Upper lobe of right lung (tissue), 1 donor: ENCODE measurements around the gene UCKL1. TPM values are rescaled to one million over a fixed set of nuclear protein-coding genes. Genes with fewer than 3 reads are reported as not detected.

ENCODE experiments used
- ATAC-seq: fragments of 200-7000 bp; cut with Tn5 transposase; one replicate; pipeline ENCODE4 v1.9.1; 2020; ENCODE audit warnings: mild to moderate bottlenecking, moderate library complexity
- DNase-seq: peaks from one replicate; pipeline ENCODE4 v3.0.0-alpha.2; 2020
- H3K27ac ChIP-seq: fragments of 200-600 bp; one replicate; pipeline ENCODE4 v1.8.0; 2022
- H3K27me3 ChIP-seq: fragments of 200-600 bp; one replicate; pipeline ENCODE4 v1.8.0; 2022; ENCODE audit warnings: mild to moderate bottlenecking
- H3K36me3 ChIP-seq: fragments of 200-600 bp; one replicate; pipeline ENCODE4 v1.8.0; 2022
- H3K4me1 ChIP-seq: fragments of 200-600 bp; one replicate; pipeline ENCODE4 v1.8.0; 2022
- H3K4me3 ChIP-seq: fragments of 200-600 bp; one replicate; pipeline ENCODE4 v1.8.0; 2022; ENCODE audit warnings: mild to moderate bottlenecking
- H3K9me3 ChIP-seq: fragments of 200-600 bp; one replicate; pipeline ENCODE4 v1.8.0; 2022
- intact Hi-C: fragments of 100-400 bp; cut with DNase I; formaldehyde crosslinking; loops from one replicate; pipeline ENCODE4 v1.11.0; 2022
- total RNA-seq: library from RNA; stranded (reverse); fragmentation: NEBNext Ultra II Directional; extraction: Animal tissue kit (Norgen Biotek cat#: 25700); gene quantifications from one replicate; pipeline ENCODE4 v1.2.1, GENCODE V29; 2021
- TF ChIP-seq, protein P1 (sequence below): fragments of 200-600 bp; IDR thresholded peaks from one replicate; pipeline ENCODE4 v1.8.0; 2022; ENCODE audit warnings: antibody characterized with exemption
- donor health status: DM: no; HTN: yes; CAD: no; lungs with severe emphysema.

The UCKL1 gene
- total RNA-seq, 1 donor from 2014 or later = 38.9 TPM

GRCh38 chr20:63944078-63944941, 11.9 kb downstream of the UCKL1 start:
- H3K4me1 ChIP-seq = peaks cover 42% of the 10 kb centered on the region
- H3K27me3 ChIP-seq = no peaks in the 10 kb centered on the region
- TF ChIP-seq, protein P1, sequence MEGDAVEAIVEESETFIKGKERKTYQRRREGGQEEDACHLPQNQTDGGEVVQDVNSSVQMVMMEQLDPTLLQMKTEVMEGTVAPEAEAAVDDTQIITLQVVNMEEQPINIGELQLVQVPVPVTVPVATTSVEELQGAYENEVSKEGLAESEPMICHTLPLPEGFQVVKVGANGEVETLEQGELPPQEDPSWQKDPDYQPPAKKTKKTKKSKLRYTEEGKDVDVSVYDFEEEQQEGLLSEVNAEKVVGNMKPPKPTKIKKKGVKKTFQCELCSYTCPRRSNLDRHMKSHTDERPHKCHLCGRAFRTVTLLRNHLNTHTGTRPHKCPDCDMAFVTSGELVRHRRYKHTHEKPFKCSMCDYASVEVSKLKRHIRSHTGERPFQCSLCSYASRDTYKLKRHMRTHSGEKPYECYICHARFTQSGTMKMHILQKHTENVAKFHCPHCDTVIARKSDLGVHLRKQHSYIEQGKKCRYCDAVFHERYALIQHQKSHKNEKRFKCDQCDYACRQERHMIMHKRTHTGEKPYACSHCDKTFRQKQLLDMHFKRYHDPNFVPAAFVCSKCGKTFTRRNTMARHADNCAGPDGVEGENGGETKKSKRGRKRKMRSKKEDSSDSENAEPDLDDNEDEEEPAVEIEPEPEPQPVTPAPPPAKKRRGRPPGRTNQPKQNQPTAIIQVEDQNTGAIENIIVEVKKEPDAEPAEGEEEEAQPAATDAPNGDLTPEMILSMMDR = no peak
- peak overlapping the region; percentile 77 for H3K27ac ChIP-seq
- DNase-seq (no peak), ATAC-seq (no peak)
- no peak overlapping the region for H3K4me3 ChIP-seq
- intact Hi-C loops = no loop called here
- no peaks in the 10 kb centered on the region for H3K9me3 ChIP-seq
- H3K36me3 ChIP-seq = peaks cover 55% of the 10 kb centered on the region

GRCh38 chr20:63943808-63944077, 12.5 kb downstream of the UCKL1 start:
- H3K4me1 ChIP-seq = peaks cover 36% of the 10 kb centered on the region
- no peaks in the 10 kb centered on the region for H3K27me3 ChIP-seq
- intact Hi-C loops = no loop called here
- no peaks in the 10 kb centered on the region for H3K9me3 ChIP-seq
- H3K4me3 ChIP-seq = no peak overlapping the region
- TF ChIP-seq, protein P1 = no peak
- ATAC-seq (no peak), DNase-seq (no peak)
- H3K27ac ChIP-seq = peak overlapping the region; percentile 77
- H3K36me3 ChIP-seq = peaks cover 61% of the 10 kb centered on the region

- no peak overlapping the region for H3K4me3 ChIP-seq
- H3K27ac ChIP-seq = peak overlapping the region; percentile 77
- ATAC-seq = no peak
- H3K36me3 ChIP-seq = peaks cover 62% of the 10 kb centered on the region
- TF ChIP-seq, protein P1 = no peak
- intact Hi-C loops = no loop called here
- DNase-seq = no peak
- no peaks in the 10 kb centered on the region for H3K27me3 ChIP-seq
- peaks cover 33% of the 10 kb centered on the region for H3K4me1 ChIP-seq
- H3K9me3 ChIP-seq = no peaks in the 10 kb centered on the region
These were observed 13.0 kb downstream of the UCKL1 start for GRCh38 chr20:63942969-63943807.

GRCh38 chr20:63942250-63942951, 13.8 kb downstream of the UCKL1 start:
- intact Hi-C loops = no loop called here
- Histone ChIP-seq H3K36me3 (peaks cover 62% of the 10 kb centered on the region), H3K4me1 (peaks cover 25% of the 10 kb centered on the region), H3K27me3 (no peaks in the 10 kb centered on the region), H3K27ac (peak overlapping the region; percentile 77), H3K4me3 (no peak overlapping the region), H3K9me3 (no peaks in the 10 kb centered on the region)
- TF ChIP-seq, protein P1 = no peak
- DNase-seq (peak; percentile 81), ATAC-seq (peak; percentile 5)

DNA sequence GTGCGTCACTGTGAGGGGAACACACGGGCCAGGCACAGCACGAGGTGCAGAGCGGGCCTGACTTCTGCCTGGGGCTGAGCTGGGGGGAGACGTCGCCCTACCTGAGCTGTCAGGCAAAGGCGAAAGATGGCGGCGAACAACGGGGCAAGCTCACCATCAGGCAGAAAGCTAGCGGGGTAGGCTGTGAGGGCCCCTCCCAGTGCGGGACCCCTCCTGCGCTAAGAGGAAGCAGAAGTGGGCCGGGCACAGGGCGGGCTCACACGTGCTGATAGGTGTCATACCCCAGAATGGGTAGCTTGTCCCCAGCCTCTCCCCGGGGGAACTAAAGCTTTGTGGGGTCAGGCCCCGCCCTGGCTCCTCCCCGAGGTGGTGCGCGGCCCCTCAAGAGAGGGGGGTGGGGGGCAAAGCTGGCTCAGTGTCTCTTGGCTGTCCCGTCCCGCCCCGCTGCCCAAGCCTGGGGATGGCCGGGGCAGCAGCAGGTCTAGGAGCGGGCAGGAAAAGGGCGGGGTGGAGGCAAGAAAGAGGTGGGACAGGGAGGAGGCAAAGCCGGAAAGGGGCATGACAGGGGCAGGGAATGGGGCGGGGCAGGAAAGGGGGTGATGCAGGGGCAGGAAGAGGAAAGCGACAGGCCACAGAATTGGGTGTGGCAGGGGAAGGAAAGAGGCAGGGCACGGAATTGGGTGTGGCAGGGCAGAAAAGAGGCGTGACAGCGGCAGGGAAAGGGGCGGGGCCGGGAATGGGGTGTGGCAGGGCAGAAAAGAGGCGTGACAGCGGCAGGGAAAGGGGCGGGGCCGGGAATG, 14.7 kb downstream of the UCKL1 start:
- Histone ChIP-seq H3K36me3 (peaks cover 62% of the 10 kb centered on the region), H3K27me3 (no peaks in the 10 kb centered on the region), H3K4me1 (peaks cover 22% of the 10 kb centered on the region), H3K4me3 (no peak overlapping the region), H3K27ac (peak overlapping the region; percentile 72), H3K9me3 (no peaks in the 10 kb centered on the region)
- intact Hi-C loops = no loop called here
- peak; percentile 90 for DNase-seq
- TF ChIP-seq, protein P1 = no peak
- ATAC-seq = peak; percentile 84
